Thymus (tissue), 11 donors: Measurements from ENCODE around the gene NHS. TPM values are rescaled to one million over a fixed set of nuclear protein-coding genes. Genes with fewer than 3 reads are reported as not detected.
"Not testable (repeated sequence)": the region's sequence is repeated elsewhere in the genome, so short reads cannot be mapped to it uniquely, and the experiment has no call there.

Experiments used
- DNase-seq, 9 donors: peaks; one replicate each; pipeline ENCODE4 v3.0.0-alpha.2; 2013; ENCODE audit warnings: low spot score in 9 of 9, low read depth in 6 of 9, missing footprints in 1 of 9
- H3K27ac ChIP-seq, 2 donors: one replicate each; pipeline ENCODE4 v1.5.1; 2013; ENCODE audit warnings: control low read depth in 1 of 2, low read depth in 1 of 2, low read length in 1 of 2, mild to moderate bottlenecking in 1 of 2, moderate library complexity in 1 of 2
- H3K27me3 ChIP-seq, 2 donors: one replicate each; pipeline ENCODE4 v1.5.1; 2013; ENCODE audit warnings: low read length in 1 of 2; ENCODE audit not compliant: control insufficient read depth in 2 of 2, insufficient read depth in 1 of 2
- H3K36me3 ChIP-seq, 2 donors: one replicate each; pipeline ENCODE4 v1.5.1; 2013; ENCODE audit warnings: low read length in 1 of 2, mild to moderate bottlenecking in 1 of 2, moderate library complexity in 1 of 2; ENCODE audit not compliant: control insufficient read depth in 2 of 2, insufficient read depth in 2 of 2
- H3K4me1 ChIP-seq, 2 donors: one replicate each; pipeline ENCODE4 v1.5.1; 2013; ENCODE audit warnings: low read length in 2 of 2; ENCODE audit not compliant: control insufficient read depth in 2 of 2, insufficient read depth in 2 of 2
- H3K4me3 ChIP-seq, 2 donors: one replicate each; pipeline ENCODE4 v1.5.1; 2013; ENCODE audit warnings: low read length in 2 of 2, control low read depth in 1 of 2, mild to moderate bottlenecking in 1 of 2
- H3K9me3 ChIP-seq, 2 donors: one replicate each; pipeline ENCODE4 v1.5.1; 2013; ENCODE audit warnings: low read length in 1 of 2, mild to moderate bottlenecking in 1 of 2; ENCODE audit not compliant: control insufficient read depth in 2 of 2, insufficient read depth in 1 of 2
- WGBS: extraction: QIAGEN DNeasy Blood & Tissue Kit; methylation state at CpG from one replicate; pipeline ENCODE4 v1.1.7; 2013; 5-methylcytosine and 5-hydroxymethylcytosine counted together
- polyA plus RNA-seq: library from polyadenylated mRNA; stranded (reverse); fragments of 200-250 nt; gene quantifications from one replicate; pipeline ENCODE4 v1.2.3, GENCODE V29; 2013
- total RNA-seq: library from RNA; stranded (reverse); fragments of 120-200 nt; gene quantifications from one replicate; pipeline ENCODE4 v1.2.4, GENCODE V29; 2013
- donor health status: healthy.

Gene NHS
- total and polyA plus RNA-seq, 2 donors, result 1.7 to 2.8 TPM

- WGBS, result 96% methylated on average over 3 of the region's 3 CpGs
- no peaks in the 10 kb centered on the region for H3K27me3 ChIP-seq
- no peaks in the 10 kb centered on the region for H3K9me3 ChIP-seq
- no peak overlapping the region for H3K4me3 ChIP-seq
- H3K36me3 ChIP-seq, result no peaks in the 10 kb centered on the region
- DNase-seq, result no peak
- no peaks in the 10 kb centered on the region for H3K4me1 ChIP-seq
- H3K27ac ChIP-seq, result no peak overlapping the region
These were observed 59.0 kb downstream of the NHS start for GRCh38 chrX:17433965-17434364.

- no peaks in the 10 kb centered on the region for H3K9me3 ChIP-seq
- no peak for DNase-seq
- no peaks in the 10 kb centered on the region for H3K36me3 ChIP-seq
- H3K27me3 ChIP-seq, result no peaks in the 10 kb centered on the region
- 87% methylated on average over 4 of the region's 4 CpGs for WGBS
- H3K4me1 ChIP-seq, result no peaks in the 10 kb centered on the region
- no peak overlapping the region for H3K27ac ChIP-seq
- H3K4me3 ChIP-seq, result no peak overlapping the region
These were observed 60.5 kb downstream of the NHS start for GRCh38 chrX:17435476-17435875.

- Histone ChIP-seq H3K27me3 (no peaks in the 10 kb centered on the region), H3K27ac (no peak overlapping the region), H3K9me3 (no peaks in the 10 kb centered on the region), H3K36me3 (no peaks in the 10 kb centered on the region), H3K4me1 (no peaks in the 10 kb centered on the region), H3K4me3 (no peak overlapping the region)
- WGBS, result 90% methylated on average over 6 of the region's 6 CpGs
- DNase-seq, result no peak
These were observed 63.2 kb downstream of the NHS start for GRCh38 chrX:17438221-17438620.

GRCh38 chrX:17440258-17440657 lies 65.3 kb downstream of the NHS start:
- Histone ChIP-seq H3K36me3 (no peaks in the 10 kb centered on the region), H3K27ac (no peak overlapping the region), H3K4me1 (no peaks in the 10 kb centered on the region), H3K27me3 (no peaks in the 10 kb centered on the region), H3K9me3 (no peaks in the 10 kb centered on the region), H3K4me3 (no peak overlapping the region)
- DNase-seq, result no peak

GRCh38 chrX:17440836-17441235 lies 65.8 kb downstream of the NHS start:
- Histone ChIP-seq H3K4me3 (no peak overlapping the region), H3K27me3 (no peaks in the 10 kb centered on the region), H3K27ac (no peak overlapping the region), H3K9me3 (no peaks in the 10 kb centered on the region), H3K4me1 (no peaks in the 10 kb centered on the region), H3K36me3 (no peaks in the 10 kb centered on the region)
- DNase-seq, result no peak
- WGBS, result 90% methylated on average over 3 of the region's 3 CpGs

- no peak overlapping the region for H3K27ac ChIP-seq
- DNase-seq, result no peak
- H3K9me3 ChIP-seq, result no peaks in the 10 kb centered on the region
- H3K36me3 ChIP-seq, result no peaks in the 10 kb centered on the region
- no peak overlapping the region for H3K4me3 ChIP-seq
- H3K4me1 ChIP-seq, result no peaks in the 10 kb centered on the region
- no peaks in the 10 kb centered on the region for H3K27me3 ChIP-seq
These were observed 67.0 kb downstream of the NHS start for GRCh38 chrX:17441965-17442364.

GRCh38 chrX:17442898-17443297 lies 67.9 kb downstream of the NHS start:
- 91% methylated on average over 3 of the region's 3 CpGs for WGBS

GRCh38 chrX:17443556-17443955 lies 68.6 kb downstream of the NHS start:
- 93% methylated on average over 4 of the region's 4 CpGs for WGBS
- no peak overlapping the region for H3K4me3 ChIP-seq
- no peaks in the 10 kb centered on the region for H3K9me3 ChIP-seq
- H3K4me1 ChIP-seq, result no peaks in the 10 kb centered on the region
- H3K27ac ChIP-seq, result no peak overlapping the region
- H3K27me3 ChIP-seq, result no peaks in the 10 kb centered on the region
- no peak for DNase-seq
- H3K36me3 ChIP-seq, result no peaks in the 10 kb centered on the region

More at GRCh38 chrX:17442898-17443297, 67.9 kb downstream of the NHS start:
- H3K4me3 ChIP-seq, result no peak overlapping the region
- no peaks in the 10 kb centered on the region for H3K4me1 ChIP-seq
- H3K27ac ChIP-seq, result no peak overlapping the region
- DNase-seq, result no peak
- H3K36me3 ChIP-seq, result no peaks in the 10 kb centered on the region
- H3K27me3 ChIP-seq, result no peaks in the 10 kb centered on the region
- H3K9me3 ChIP-seq, result no peaks in the 10 kb centered on the region

- not testable (repeated sequence) for H3K4me3 ChIP-seq, H3K27ac ChIP-seq, H3K27me3 ChIP-seq, H3K9me3 ChIP-seq, H3K4me1 ChIP-seq, H3K36me3 ChIP-seq, DNase-seq
- 95% methylated on average over 5 of the region's 5 CpGs for WGBS
These were observed 71.3 kb downstream of the NHS start for GRCh38 chrX:17446269-17446668.

- no peaks in the 10 kb centered on the region for H3K4me1 ChIP-seq
- no peak overlapping the region for H3K27ac ChIP-seq
- H3K9me3 ChIP-seq, result no peaks in the 10 kb centered on the region
- DNase-seq, result no peak
- no peak overlapping the region for H3K4me3 ChIP-seq
- H3K36me3 ChIP-seq, result no peaks in the 10 kb centered on the region
- no peaks in the 10 kb centered on the region for H3K27me3 ChIP-seq
- WGBS, result 79% methylated on average over 2 of the region's 2 CpGs
These were observed 73.2 kb downstream of the NHS start for GRCh38 chrX:17448188-17448587.
